ENCODE measurements around the gene ROR1.

- TF ChIP-seq CTCF (IDR thresholded peaks at IDR 0.05) (no peak), POLR2A (IDR thresholded peaks at IDR 0.05) (no peak)
These were observed 38.4 kb downstream of the ROR1 start for GRCh38 chr1:63812071-63812700.

All from uterus (tissue), 2 donors.